Esophagus squamous epithelium (tissue), 5 donors: Measurements from ENCODE around the gene FILIP1L. TPM values are rescaled to one million over a fixed set of nuclear protein-coding genes. Genes with fewer than 3 reads are reported as not detected.

ENCODE experiments used
- DNase-seq: peaks from one replicate; lab custom pipeline; 2025; lab: John Stamatoyannopoulos, UW
- H3K27ac ChIP-seq, 4 donors: fragments of 200-600 bp; sonication (generic); one replicate each; pipeline ENCODE4 v1.5.1; 2016 to 2019; ENCODE audit warnings: mild to moderate bottlenecking in 1 of 4
- H3K27me3 ChIP-seq, 4 donors: fragments of 200-600 bp; sonication (generic); 1 replicate in 3 of 4; 2 replicates in 1 of 4; pipeline versions ENCODE4 v1.5.1 to v1.6.0; 2017 to 2021; ENCODE audit warnings: antibody characterized with exemption in 1 of 4
- H3K36me3 ChIP-seq, 3 donors: fragments of 200-600 bp; sonication (generic); one replicate each; pipeline ENCODE4 v1.5.1; 2016 to 2019
- H3K4me1 ChIP-seq, 3 donors: fragments of 200-600 bp; sonication (generic); one replicate each; pipeline ENCODE4 v1.5.1; 2017 to 2019
- H3K4me3 ChIP-seq, 4 donors: fragments of 200-600 bp; sonication (generic); 1 replicate in 3 of 4; 2 replicates in 1 of 4; pipeline ENCODE4 v1.5.1; 2016 to 2019; ENCODE audit warnings: mild to moderate bottlenecking in 2 of 4, moderate library complexity in 1 of 4
- H3K9me3 ChIP-seq, 3 donors: fragments of 200-600 bp; sonication (generic); one replicate each; pipeline ENCODE4 v1.5.1; 2016 to 2019
- POLR2A ChIP-seq, 4 donors: fragments of 450-650 bp; IDR thresholded peaks; one replicate each; pipeline ENCODE4 v1.6.1; 2017; ENCODE audit warnings: antibody characterized with exemption in 4 of 4, mild to moderate bottlenecking in 4 of 4, moderate library complexity in 3 of 4
- WGBS, 2 donors: methylation state at CpG; one replicate each; pipeline ENCODE4 v1.1.5; 2018; 5-methylcytosine and 5-hydroxymethylcytosine counted together
- intact Hi-C: fragments of 100-400 bp; cut with DNase I; formaldehyde crosslinking; loops from one replicate; pipeline ENCODE4 v1.15.0; 2022
- total RNA-seq, 4 donors: library from RNA; depleted of rRNA; stranded (reverse); fragments of >200 nt; gene quantifications; one replicate each; pipeline ENCODE4 v1.1.0, GENCODE V29; 2016
- TF ChIP-seq, protein P1 (sequence below), 6 experiments: fragments of 450-650 bp in 4 of 6; fragments of 200-600 bp in 2 of 6; sonication (generic) in 2 of 6; IDR thresholded peaks; one replicate each; pipeline ENCODE4 v1.5.1; 2016 to 2019; ENCODE audit warnings: antibody characterized with exemption in 6 of 6, mild to moderate bottlenecking in 4 of 6, moderate library complexity in 4 of 6
- donor health status: DM: yes; HTN: yes; CAD: no.

Gene FILIP1L
- total RNA-seq, 4 donors from 2014 or later = 2.5 to 23.5 (median 10.7) TPM

DNA sequence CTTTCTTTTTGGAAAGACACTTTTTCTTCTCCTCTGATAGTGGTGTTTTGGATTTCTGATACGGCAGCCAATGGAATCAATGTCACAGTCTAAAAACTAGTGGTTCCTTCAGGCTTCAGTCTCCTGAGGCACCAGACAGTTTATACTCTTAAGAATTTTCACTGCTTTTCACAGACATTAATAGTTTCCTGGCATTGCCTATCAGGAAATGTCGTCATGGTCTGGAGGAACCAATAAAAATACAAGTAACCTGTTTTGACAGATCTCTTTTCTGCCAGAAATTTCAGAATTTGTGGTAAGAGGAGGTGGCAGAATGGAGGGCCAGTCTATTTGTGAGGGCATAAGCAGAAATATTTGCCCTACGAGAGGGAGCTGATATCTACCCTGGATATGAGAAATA lies 44.8 kb downstream of the FILIP1L start:
- Histone ChIP-seq H3K4me1 (peaks cover 7 to 44% (median 23%) of the 10 kb centered on the region in 3 donors), H3K36me3 (no peaks in the 10 kb centered on the region), H3K4me3 (no peak overlapping the region), H3K27me3 (no peaks in the 10 kb centered on the region), H3K9me3 (no peaks in the 10 kb centered on the region), H3K27ac (peak overlapping the region in 1 of 4 donors; percentile 7)
- no peak for DNase-seq
- intact Hi-C loops = loop anchor here (10.0 kb wide), 1 partner anchor 225 kb away; no protein-coding TSS in a partner anchor
- 69 to 79% methylated on average over 3 of the region's 3 CpGs for WGBS, 2 donors
- no peak for TF ChIP-seq POLR2A (IDR thresholded peaks at IDR 0.05)
- TF ChIP-seq, protein P1, sequence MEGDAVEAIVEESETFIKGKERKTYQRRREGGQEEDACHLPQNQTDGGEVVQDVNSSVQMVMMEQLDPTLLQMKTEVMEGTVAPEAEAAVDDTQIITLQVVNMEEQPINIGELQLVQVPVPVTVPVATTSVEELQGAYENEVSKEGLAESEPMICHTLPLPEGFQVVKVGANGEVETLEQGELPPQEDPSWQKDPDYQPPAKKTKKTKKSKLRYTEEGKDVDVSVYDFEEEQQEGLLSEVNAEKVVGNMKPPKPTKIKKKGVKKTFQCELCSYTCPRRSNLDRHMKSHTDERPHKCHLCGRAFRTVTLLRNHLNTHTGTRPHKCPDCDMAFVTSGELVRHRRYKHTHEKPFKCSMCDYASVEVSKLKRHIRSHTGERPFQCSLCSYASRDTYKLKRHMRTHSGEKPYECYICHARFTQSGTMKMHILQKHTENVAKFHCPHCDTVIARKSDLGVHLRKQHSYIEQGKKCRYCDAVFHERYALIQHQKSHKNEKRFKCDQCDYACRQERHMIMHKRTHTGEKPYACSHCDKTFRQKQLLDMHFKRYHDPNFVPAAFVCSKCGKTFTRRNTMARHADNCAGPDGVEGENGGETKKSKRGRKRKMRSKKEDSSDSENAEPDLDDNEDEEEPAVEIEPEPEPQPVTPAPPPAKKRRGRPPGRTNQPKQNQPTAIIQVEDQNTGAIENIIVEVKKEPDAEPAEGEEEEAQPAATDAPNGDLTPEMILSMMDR (IDR thresholded peaks at IDR 0.05) = no peak

DNA sequence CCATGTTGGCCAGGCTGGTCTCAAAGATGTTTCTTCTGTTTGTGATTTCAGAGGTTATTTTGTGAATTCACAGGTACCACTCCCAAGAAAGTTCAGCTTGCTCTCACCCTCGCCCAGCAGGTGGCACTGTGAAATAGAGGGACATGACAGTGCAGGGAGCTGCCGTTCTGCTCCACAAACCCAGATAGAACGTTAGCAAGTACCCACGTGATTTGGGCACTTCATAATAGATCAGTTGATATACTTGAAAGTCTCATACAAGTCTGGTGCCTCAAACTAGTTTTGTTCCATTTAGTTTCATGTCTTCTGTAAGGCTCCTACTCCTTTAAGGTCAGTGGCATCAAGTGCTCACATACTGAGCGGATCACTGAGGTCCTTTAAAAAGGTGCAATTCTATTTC lies 45.5 kb downstream of the FILIP1L start:
- WGBS, 2 donors = 18 to 21% methylated on average over 5 of the region's 5 CpGs
- Histone ChIP-seq H3K9me3 (no peaks in the 10 kb centered on the region), H3K27me3 (no peaks in the 10 kb centered on the region), H3K27ac (no peak overlapping the region), H3K4me1 (peaks cover 7 to 45% (median 21%) of the 10 kb centered on the region in 3 donors), H3K36me3 (no peaks in the 10 kb centered on the region), H3K4me3 (no peak overlapping the region)
- TF ChIP-seq POLR2A (IDR thresholded peaks at IDR 0.05) = no peak
- TF ChIP-seq, protein P1 (IDR thresholded peaks at IDR 0.05) = peak; percentile 27 to 84 (median 73)
- intact Hi-C loops = loop anchor here (10.0 kb wide), 1 partner anchor 224 kb away; no protein-coding TSS in a partner anchor
- peak; percentile 9 for DNase-seq

DNA sequence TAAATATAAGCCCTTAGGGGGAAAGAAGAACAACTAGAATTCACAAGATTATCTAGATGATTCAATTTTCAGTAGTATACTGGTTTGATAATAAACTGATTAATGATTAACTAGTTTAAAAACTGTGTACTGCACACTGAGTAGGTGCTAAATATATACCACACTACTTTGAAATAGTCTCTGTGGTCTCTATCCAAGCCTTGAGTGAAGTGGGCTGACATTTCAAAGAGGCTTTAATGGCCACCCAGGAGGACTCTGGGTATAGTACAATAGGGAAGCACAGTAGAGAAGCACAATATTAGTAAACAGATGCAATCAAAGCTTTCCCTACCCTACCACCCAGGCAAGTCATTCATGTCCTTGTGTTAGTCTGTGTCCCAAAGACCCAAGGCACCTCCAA lies 46.7 kb downstream of the FILIP1L start:
- Histone ChIP-seq H3K36me3 (no peaks in the 10 kb centered on the region), H3K27me3 (no peaks in the 10 kb centered on the region), H3K27ac (no peak overlapping the region), H3K4me3 (no peak overlapping the region), H3K9me3 (no peaks in the 10 kb centered on the region), H3K4me1 (peaks cover 0 to 39% (median 14%) of the 10 kb centered on the region in 3 donors)
- TF ChIP-seq, protein P1 (IDR thresholded peaks at IDR 0.05) = no peak
- no peak for TF ChIP-seq POLR2A (IDR thresholded peaks at IDR 0.05)
- DNase-seq = no peak
- intact Hi-C loops = loop anchor here (10.0 kb wide), 1 partner anchor 223 kb away; no protein-coding TSS in a partner anchor

DNA sequence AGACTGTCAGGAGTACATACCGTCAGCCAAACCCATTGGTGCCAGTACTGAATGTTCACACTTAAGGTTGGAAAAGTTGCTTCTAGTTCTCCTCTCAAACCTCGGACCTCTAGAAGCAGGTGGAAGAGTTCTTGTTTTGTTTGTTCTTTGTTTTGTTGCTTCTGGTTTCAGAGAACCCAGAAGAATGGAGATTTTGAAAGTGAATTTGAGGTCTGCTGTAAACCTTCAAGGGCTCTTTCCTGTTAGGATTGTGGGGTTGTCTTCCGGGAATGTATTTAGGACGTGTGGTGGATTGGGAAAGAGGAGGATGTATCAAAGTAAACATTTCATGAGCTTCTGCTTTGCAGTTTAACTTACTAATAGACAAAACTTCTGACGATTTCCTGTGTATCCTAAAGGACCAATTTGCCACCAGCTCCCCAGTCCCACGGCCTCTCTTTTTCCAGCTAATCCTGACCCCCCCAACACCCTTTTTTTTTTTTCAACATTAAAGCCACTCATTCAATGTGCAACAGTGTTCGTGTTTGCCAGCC lies 50.3 kb downstream of the FILIP1L start:
- Histone ChIP-seq H3K9me3 (no peaks in the 10 kb centered on the region), H3K4me3 (peak overlapping the region in 1 of 4 donors; percentile 21), H3K4me1 (peaks cover 0 to 16% (median 7%) of the 10 kb centered on the region in 3 donors), H3K27ac (peak overlapping the region in 3 of 4 donors; percentile 45 to 59 (median 57)), H3K27me3 (no peaks in the 10 kb centered on the region), H3K36me3 (no peaks in the 10 kb centered on the region)
- no peak for DNase-seq
- TF ChIP-seq POLR2A (IDR thresholded peaks at IDR 0.05) = no peak
- TF ChIP-seq, protein P1 (IDR thresholded peaks at IDR 0.05) = no peak
- 63 to 72% methylated on average over 7 of the region's 7 CpGs for WGBS, 2 donors
- intact Hi-C loops = loop anchor here (10.0 kb wide), 1 partner anchor 219 kb away; no protein-coding TSS in a partner anchor

DNA sequence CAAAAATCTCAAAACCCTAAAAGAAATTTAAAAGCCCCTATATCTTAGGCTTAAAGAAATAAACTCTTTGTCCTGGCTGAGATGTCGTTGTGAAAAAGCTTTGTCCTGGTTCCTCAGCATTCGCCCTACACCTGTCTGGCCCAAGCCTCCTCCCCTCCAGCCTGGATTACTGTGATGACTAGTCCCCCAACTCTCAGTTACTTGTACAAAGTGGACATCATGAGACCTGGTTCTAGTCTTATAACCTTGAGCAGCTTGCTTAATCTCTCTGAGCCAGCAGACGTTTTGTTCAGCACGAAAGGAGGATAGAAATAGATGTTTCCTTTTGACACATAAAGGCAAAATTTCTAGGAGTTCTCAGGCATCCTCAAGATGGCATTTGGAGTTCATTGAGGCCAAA lies 51.6 kb downstream of the FILIP1L start:
- H3K27me3 ChIP-seq = no peaks in the 10 kb centered on the region
- intact Hi-C loops = loop anchor here (10.0 kb wide), 1 partner anchor 218 kb away; no protein-coding TSS in a partner anchor

More for the DNA sequence above, 51.6 kb downstream of the FILIP1L start:
- Histone ChIP-seq H3K36me3 (no peaks in the 10 kb centered on the region), H3K4me1 (peaks cover 0 to 10% (median 7%) of the 10 kb centered on the region in 3 donors), H3K9me3 (no peaks in the 10 kb centered on the region), H3K27ac (no peak overlapping the region), H3K4me3 (no peak overlapping the region)
- TF ChIP-seq POLR2A (IDR thresholded peaks at IDR 0.05) = no peak
- TF ChIP-seq, protein P1 (IDR thresholded peaks at IDR 0.05) = no peak
- no peak for DNase-seq
- 76 to 94% methylated on average over 4 of the region's 4 CpGs for WGBS, 2 donors
